Activated naive CD4-positive, alpha-beta T cell treated with Interleukin-2 at 50 U/mL for 16 hours (primary cell): ENCODE measurements around the gene PYROXD2.
"Not testable (repeated sequence)": the region's sequence is repeated elsewhere in the genome, so short reads cannot be mapped to it uniquely, and the experiment has no call there.

Experiments
- DNase-seq: peaks from one replicate; pipeline ENCODE4 v3.0.0-alpha.2; 2020

PYROXD2 gene

DNA sequence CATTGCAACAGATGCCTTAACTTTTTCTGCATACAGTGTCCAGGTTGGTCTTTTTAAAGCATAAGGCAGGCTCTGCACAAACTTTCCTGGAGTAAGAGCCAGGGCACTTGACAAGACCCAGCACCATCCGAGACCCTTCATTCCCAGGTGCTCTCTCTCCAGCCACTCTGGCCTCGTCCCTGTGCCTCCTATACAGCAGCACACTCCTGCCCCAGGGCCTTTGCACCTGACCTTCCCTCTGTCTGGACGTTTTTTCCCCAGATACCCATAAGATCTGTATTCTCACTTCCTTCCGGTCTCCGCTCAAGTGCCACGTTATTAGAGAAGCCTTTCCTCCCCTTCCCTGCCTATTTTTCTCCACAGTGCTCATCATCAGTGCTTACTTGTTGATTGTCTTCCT lies 25.6 kb downstream of the PYROXD2 start:
- no peak for DNase-seq

DNA sequence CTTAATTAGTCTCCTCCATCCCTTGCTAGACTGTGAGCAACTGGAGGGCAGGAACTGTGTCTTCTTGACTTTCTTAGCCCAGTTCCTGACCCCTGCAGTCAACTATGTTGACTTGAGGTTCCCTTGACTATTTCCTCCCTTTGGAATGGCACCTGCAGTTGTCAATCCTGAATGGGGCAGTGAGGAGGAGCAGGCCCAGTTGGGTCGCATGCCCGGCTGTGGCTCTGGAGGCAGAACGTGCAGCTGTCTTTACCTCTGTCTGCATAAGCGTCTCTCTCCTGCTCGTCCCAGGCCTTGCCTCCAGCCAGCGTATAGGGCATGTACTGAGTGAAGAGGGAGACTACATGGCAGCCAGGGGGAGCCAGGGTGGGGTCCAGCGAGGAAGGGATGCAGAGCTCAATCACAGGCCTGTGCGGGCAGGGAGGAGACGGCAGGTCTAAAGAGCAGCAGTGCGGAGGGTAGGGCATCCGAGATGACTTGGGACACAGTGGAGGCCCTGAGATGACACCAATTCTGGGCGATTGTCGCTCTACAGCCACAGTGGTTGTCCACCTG lies 26.8 kb downstream of the PYROXD2 start:
- no peak for DNase-seq

DNA sequence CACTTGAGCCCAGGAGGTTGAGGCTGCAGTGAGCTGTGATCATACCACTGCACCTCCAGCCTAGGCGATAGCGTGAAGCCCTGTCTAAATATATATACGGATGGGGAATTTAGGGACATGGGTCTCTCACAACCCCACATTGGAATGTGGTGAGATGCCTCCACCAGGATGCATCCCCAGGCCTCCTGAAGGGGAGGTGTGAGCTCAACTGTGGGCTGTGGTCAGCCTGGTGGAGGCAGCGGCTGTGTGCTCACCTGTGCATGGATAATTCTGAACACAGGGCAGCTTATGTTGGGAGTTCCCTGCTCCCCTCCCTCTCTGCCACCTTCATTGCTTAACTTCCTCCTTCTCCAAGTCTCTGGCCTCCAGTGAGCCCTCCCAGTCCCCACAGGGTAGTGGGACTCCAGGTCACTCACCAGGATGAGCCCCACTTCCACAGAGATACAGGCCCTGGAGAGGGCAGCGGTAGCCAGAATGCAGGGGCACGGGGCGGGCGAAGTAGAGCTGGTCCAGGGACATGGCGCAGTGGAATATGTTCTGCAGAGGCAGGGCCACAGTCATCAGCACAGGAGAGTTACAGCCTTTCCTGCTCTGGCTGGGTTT lies 30.4 kb downstream of the PYROXD2 start:
- DNase-seq, result no peak

DNA sequence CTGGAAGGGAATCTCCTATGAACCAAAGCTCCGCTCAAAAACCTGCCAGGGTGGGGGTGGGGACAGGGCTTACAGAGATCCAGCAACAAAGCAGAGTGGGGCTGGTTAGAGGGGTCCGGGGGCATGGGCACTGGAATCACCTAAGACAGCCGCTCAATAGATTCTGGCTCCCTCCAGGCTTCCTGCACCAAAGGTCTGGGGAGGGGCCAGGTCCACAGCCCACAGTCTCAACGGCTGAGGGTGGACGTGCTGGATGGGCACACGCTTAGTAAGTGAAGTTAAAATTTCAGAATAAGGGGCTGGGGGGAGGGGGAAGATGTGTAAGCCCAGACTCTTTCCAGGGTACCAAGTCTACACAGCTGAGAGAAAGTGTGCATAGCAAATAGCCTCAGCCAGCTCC lies 31.1 kb downstream of the PYROXD2 start:
- no peak for DNase-seq

DNA sequence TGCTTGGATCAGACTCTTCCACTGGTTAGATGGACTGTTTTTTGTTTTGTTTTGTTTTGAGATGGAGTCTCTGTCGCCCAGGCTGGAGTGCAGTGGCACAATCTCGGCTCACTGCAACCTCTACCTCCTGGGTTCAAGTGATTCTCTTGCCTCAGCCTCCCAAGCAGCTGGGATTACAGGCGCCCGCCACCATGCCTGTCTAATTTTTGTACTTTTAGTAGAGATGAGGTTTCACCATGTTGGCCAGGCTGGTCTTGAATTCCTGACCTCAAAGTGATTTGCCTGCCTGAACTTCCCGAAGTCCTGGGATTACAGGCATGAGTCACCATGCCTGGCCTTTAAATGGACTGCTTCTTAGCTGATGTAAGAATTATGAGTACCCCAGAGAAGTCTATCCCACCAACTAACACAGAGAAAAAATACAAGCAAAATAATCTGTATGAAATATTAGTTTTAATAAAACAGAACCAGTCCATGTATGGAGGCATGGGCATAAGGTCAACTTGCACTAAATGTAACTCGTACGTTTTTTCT lies 31.8 kb downstream of the PYROXD2 start:
- DNase-seq, result not testable (repeated sequence)

DNA sequence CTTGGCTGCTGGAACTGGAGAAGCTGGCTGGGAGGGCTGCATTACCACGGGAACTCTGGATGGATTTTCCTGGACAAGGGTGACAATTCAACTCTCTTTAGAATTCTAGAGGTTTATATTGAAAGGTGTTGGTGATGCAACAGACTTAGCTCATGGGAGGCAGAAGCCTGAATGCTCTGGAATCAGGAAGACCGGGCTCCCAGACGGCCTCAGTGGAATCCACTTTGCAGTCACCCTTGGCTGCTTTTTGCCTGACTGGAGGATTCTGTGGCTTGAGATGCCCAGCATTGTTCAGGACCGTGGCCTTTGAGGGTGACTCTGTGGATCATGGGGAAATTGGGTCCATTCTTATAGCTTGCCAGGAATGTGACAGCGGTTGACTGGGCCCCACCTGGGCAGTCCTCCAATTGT lies 32.3 kb downstream of the PYROXD2 start:
- DNase-seq, result no peak

DNA sequence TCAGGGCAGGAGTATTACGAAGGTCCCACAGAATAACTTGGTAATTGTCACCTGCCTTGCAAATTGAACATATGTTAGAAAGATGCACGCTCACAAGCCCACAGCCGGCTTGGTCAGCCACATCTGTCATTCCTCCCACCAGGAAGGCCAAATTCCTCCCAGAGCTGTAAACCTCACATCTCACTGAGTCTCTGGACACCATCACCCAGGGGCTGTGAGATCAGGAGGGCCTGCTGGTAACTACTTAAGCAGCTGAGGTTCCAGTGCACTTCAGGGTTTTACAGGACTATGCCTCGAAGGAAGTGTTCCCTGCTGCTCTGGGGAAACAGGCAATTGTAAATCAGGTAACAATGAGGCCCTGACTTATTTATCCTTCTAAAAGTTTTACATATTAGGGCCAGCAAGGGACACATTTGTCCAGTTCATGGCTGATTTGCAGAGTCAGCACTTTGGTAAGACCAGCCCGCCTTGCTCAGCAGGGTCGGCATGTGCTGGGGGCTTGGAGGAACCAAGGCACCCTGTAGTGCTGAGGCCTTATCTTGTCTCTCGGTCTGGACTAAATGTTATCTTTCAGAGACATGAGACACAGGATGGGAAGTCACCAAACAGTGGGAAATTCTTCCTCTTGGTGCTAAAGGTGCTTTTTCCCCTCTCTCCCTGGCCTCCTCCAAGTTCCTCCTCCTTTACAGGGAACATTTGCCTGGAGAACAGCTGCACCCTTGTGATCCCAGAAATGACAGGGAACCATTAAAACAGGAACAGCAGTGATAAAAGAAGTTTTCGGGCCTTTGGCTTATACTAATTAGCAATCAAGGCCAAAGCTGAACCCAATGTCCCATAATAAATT lies 34.3 kb downstream of the PYROXD2 start:
- DNase-seq, result no peak

DNA sequence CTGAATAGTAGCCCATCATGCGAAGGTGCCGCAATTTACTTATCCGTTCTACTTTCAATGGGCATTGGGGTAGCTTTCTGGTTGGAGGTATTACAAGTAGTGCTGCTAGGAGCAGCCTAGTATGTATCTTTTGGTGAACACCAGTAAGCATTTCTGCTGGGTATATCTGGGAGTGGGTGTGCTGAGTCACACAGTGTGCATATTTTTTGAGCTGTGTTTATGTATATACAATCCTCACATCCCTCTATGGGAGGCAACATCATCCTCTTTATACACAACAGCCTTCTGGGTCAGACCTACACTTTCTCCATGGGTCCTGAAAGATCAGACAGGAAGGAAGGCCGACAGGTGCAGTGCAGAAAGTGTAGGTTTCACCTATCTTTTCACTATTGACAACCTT lies 36.3 kb downstream of the PYROXD2 start:
- DNase-seq, result no peak

DNA sequence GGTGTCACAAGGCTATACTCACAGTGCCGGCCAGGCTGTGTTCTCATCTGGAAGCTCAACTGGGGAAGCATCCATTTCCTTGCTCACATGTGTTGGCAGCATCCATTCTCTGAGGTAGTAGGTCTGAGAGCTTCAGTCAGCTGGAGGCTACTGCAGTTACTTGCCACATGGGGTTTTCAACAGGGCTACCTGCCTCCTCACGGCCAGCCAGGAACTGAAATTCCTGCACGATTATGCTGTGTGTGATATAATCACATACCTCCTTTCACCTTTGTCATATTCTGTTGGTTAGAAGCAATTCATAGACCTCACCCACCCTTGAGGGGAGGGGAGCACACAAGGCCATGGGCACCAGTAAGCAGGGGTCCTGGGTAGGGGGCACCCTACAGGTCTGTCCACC lies 37.4 kb downstream of the PYROXD2 start:
- DNase-seq, result no peak

DNA sequence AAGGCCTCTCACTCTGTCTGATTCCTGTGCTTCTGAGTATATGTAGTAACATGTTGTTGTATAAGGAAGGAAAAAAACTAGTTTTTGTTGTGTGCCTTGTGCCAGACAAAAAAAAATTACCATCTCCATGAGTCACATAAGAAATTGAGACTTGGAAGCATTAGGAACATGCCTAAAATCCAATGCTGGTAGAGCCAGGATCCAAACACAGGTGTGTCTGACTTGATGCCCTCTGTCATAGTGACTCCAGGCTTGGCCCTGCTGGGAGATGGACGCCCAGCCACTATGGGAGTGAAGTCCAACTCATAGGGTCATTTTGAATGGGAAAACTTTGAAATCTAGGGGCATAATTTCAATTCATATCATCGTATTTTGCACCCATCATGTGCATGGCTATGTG lies 38.0 kb downstream of the PYROXD2 start:
- DNase-seq, result no peak

DNA sequence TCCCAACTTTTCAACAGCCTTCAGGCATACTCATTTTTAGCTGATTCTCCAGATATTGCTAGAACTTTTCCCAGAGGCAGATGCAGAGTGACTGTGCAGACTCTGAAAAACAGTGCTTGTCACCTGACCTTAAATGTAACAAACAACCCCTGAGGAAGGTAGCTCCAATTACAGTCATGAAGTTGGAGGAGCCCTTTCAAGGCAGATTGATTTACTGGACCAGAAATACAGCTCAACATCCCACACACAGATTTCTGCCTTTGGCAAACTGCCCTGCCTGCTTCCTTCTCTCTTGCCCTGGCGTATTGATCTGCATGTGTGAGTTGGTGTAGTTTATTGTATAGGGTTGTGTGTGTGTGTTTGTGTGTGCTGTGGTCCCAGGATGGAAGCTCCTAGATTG lies 38.5 kb downstream of the PYROXD2 start:
- DNase-seq, result no peak

DNA sequence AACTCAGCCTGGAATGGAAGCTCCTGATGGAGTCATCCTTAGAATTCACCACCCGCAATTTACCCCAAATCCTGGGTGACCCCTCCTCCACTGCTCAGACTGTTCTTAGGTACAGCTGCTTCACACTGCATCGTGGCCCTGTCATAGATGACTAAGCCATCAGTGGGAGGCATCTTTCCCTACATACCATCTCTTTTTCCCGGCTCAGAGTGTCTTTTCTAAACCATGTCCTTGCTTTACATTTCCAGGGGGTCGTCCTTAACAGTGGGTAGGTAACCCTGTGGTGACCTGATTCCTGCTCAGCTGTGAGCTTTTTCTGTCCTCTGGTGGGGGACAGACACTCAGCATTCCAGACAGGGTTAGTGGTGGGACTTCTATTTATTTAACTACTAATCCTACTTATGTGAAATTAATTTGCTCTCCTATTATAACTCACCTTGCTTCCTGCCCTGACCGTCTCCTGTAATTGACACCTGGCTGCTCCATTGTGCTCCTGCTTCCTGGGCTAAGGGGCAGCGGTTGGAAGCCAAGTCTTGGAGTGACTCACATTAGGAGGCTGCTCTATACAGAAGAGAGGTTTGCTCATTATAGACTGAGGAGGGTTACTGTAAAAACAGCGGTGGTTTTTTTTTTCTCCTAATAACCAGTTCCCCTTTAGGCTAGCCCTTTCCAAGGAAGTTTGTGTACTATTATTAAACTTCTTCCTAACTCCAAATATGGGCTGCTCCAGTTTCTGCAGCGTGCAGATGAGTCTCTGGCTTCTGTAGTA lies 40.6 kb downstream of the PYROXD2 start:
- no peak for DNase-seq

DNA sequence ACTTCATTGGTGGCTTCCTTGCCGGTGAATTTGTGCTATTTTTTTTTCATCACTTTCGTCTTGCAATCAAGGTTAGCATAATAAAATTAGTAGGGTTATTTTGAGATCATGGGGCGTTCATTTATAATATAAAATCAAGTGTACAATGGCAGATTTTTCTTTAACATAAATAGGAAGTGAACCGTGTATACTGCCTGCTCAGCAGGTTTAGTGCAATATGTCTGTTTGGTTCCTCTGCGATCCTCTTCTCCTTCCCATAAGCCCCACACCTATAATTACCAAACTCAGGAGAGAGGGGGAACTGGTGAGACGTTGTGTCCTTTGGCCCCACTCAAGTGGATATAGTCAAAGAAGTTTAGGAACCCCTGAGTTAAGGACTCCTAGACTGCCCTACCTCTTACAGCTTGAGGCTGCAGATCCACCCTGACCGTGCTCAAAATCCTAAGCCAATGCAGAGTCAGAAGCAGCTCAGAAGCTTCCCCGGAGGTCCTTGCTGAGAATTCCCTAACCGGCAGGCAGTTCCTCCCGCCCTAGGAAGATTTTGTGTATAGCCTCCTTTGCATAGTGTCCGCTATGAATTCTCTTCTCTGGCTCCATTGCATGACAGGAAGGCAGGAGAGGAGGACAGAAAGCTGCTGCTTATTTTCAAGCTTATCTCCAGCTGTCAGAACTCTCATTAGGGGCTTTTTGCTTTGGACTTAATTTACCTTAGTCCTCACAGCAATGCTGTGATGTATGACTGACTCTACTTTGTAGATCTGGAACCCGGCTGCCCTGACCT lies 41.5 kb downstream of the PYROXD2 start:
- no peak for DNase-seq

DNA sequence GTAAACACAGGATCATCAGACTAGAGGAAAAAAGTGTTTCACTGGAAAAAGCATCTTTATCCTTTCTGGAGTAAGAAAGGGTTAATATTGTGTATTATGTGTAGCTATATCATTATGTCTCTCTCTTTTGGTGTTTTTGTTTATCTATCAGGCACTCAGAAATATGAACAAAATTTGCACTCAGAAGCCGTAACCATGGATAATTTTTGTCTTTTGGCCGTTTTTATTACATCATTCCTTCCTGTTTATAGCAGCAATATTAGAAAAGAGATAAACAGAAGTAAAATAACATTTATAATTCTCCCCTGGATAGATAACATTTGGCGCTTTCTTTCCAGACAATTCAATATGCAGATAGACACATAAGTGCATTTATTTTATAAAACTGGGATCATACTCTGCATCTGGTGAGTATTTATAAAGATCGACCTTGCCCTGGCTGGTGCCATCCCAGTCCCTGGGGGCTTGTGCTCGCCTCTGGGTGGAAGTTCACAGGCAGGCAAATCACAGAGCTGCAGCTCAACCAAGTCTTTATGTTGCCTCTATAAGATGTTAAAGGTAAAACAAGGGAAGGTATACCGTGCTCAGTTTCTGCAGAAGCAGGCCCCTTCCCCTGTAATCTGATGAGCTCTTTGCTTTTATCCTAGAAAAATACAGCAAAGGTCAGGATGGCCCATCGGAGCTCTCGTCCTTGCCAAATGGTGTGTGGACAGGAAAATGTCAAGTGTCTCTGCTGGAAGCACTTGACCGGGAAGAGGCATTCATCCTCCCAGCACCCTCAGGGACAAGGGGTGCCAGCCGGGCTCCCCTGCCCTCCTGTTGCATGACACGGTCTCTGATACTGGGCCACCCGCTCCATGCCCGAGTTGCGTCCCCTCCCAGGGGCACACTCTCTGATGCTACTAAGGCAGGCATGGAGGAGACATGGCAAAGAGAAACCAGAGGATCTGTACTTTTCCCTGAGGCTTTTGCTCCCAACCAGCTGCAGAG lies 43.9 kb downstream of the PYROXD2 start:
- no peak for DNase-seq

DNA sequence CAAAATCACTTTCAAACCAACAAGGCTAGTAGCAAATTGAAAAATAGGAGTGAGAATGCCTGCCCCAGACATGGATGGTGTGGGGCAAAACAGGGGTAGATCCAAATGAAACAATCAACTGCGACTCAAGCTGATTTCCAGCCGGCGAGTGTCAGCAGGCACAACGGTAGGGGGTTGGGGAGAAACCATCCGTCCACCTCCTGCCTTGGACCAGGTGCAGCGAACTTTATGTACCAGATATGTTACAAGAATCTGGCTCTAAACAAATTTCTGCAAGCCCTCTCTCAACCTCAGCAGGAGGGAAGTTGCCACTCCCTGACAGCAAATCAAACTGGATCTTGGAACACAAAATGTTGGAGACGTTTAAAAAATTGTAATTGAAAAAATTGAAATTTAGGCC lies 45.2 kb downstream of the PYROXD2 start:
- DNase-seq, result no peak

DNA sequence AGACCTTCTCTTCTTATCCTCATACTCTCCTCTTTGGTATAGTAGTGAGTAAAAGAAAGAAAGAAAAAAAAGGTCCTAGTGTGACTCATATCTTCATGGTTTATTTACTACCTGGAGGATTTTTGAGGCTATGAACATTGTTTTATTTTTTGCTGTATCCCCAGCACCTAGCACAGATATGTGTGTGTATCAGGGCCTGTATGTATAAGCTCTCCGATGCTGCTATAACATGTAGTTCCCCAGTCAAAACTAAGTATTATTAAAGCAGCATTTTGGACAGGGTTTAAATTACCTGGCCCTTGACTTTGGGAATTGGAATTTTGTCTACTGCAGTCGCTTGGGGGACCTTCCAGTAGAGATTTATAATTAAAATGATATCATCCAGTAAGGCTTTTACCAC lies 46.3 kb downstream of the PYROXD2 start:
- no peak for DNase-seq

DNA sequence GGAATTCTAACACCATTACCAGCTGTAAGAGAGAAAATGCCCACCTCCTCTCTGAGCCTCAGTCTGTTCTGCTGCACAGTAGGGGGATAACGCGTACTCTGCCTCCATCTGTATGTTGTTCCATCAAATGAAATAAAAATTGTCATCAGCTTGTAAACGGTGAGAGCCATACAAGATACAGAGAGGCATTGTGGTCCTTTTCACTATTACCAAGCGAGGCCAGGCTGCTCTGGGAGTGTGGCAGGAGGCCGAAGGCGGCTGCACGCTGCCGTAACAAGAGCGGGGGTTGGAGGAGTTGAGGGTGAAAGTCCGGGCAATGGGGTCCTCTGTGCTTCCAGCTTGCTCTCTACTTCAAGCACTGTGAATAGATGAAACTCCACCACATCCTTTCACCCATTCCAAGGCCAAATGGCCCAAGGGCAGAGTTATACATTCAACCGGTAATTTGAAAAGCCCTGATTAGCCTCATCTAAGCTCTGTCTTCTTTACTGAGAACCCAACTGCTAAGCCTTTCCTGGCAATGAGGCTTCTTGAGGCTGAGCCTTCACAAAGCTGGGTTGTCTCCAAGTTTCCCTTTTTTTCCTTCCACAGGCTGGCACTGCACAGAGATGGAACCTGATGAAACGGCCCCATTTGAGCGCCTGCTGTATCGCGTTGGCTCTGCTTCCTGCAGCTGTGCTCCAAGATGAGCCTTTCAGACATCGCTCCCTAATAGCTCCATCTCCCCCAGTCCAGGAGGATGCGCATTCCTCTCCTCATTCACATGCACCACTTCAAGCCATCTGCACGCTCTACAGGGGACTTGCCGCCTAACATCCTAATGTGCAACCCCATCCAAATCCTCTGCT lies 47.2 kb downstream of the PYROXD2 start:
- no peak for DNase-seq

DNA sequence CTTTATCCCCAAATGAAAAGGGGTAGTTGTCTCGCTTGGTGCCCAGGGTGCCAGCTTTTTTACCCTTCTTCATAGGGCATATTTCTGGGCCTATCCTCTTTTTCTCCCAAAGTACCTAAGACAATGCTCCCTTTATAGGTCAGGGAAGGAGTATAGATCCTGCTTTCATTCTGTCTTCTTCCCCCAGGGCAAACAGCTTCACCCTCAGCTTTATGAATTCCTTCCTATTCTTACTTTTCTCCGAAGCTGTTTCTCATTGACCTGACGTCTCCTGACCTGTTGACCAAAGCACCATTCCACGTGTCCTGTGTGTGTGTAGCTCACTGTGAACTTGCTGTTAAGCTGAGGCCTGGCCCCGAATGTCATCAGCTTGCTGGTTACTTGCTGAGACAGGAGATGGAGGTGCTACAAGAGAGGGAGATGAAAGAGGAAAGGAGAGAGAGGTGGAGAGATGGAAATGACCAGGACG lies 48.9 kb downstream of the PYROXD2 start:
- DNase-seq, result no peak

DNA sequence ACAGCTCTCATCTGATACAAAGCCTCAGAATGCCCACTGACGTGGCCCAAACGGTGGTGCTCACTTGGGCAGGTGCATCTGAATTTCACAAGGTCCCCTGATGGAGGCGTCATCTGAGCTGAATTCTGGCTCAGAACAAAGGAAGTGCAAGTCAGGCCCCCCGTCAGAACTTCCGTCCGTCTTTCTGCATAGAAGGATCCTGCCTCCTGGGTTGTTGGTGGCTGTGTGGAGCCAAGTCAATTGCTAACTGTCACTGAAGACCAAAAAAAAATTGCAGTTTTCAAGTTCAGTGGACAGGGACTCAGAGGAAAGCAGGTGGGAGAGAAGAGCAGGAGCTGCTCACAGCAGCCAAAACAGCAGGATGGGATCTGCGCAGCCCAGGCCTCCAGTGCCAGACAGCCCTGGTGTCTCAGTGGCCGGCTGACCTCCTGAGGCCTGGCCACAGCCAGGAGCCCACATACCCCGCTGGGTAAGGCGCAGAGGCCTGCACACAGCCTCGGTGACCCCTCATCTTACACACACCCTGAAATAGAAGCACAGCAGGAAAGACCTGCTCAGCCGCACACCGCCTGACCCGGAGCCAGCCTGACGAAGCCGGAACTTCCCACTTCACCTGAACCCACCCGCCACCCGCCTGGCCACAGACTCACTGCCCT lies 49.4 kb downstream of the PYROXD2 start:
- no peak for DNase-seq
